H1 (cell line): Measurements from ENCODE around the gene TRMT61B. TPM values are rescaled to one million over a fixed set of nuclear protein-coding genes. Genes with fewer than 3 reads are reported as not detected.

Source experiments
- CTCF ChIA-PET: fragments of 300-600 bp; sonication (Branson Sonifier 250); formaldehyde crosslinking; loops from one replicate; lab custom pipeline; 2021; ENCODE audit not compliant: partially characterized antibody; lab: Charles Lee
- POLR2A ChIA-PET: fragments of 300-600 bp; sonication (Branson Sonifier 250); formaldehyde crosslinking; loops from one replicate; lab custom pipeline; 2021; ENCODE audit warnings: inconsistent platforms; ENCODE audit not compliant: partially characterized antibody; lab: Charles Lee
- DNase-seq, 2 experiments: peaks; one replicate each; pipeline versions ENCODE4 v3.0.0 to v3.0.0-alpha.2; 2010 to 2022; ENCODE audit warnings: low spot score in 2 of 2, low read depth in 1 of 2, mixed read lengths in 1 of 2
- FAIRE-seq: peaks from 2 replicates; lab custom pipeline; 2011; peaks lifted over from hg19 to GRCh38; lab: Jason Lieb, UNC
- H2AFZ ChIP-seq: 2 replicates; pipeline ENCODE4 v1.8.1; 2012; ENCODE audit warnings: low read length, inconsistent platforms
- H2AK5ac ChIP-seq: 2 replicates; pipeline ENCODE4 v1.6.1; 2013; ENCODE audit warnings: low read depth, low read length
- H2BK120ac ChIP-seq: replicated peaks from 2 replicates; pipeline ENCODE3; 2013; ENCODE audit warnings: low read depth, low read length, inconsistent platforms
- H2BK12ac ChIP-seq: 2 replicates; pipeline ENCODE4 v1.6.1; 2013; ENCODE audit warnings: low read depth, low read length
- H2BK15ac ChIP-seq: 2 replicates; pipeline ENCODE4 v1.6.1; 2013; ENCODE audit warnings: low read length
- H2BK20ac ChIP-seq: 2 replicates; pipeline ENCODE4 v1.6.1; 2013; ENCODE audit warnings: low read length
- H2BK5ac ChIP-seq: 2 replicates; pipeline ENCODE4 v1.6.1; 2013; ENCODE audit warnings: low read depth, low read length
- H3K14ac ChIP-seq: 2 replicates; pipeline ENCODE4 v1.6.1; 2013; ENCODE audit warnings: inconsistent platforms; ENCODE audit not compliant: insufficient read length
- H3K18ac ChIP-seq: 2 replicates; pipeline ENCODE4 v1.6.1; 2013; ENCODE audit warnings: low read length; ENCODE audit errors: extremely low read depth
- H3K23ac ChIP-seq: 2 replicates; pipeline ENCODE4 v1.6.1; 2013; ENCODE audit warnings: inconsistent platforms; ENCODE audit not compliant: insufficient read length
- H3K23me2 ChIP-seq: 2 replicates; pipeline ENCODE4 v1.6.1; 2013; ENCODE audit warnings: low read depth, low read length
- H3K27ac ChIP-seq: 2 replicates; pipeline ENCODE4 v1.6.1; 2011; ENCODE audit warnings: low read depth, low read length, inconsistent platforms
- H3K27me3 ChIP-seq, 4 experiments: replicated peaks in 1 of 4; 1 replicate in 1 of 4; 2 replicates in 3 of 4; pipeline versions ENCODE4 v1.6.1 to v1.8.1; 2011 to 2013; ENCODE audit warnings: low read length in 3 of 4, mild to moderate bottlenecking in 3 of 4, inconsistent platforms in 2 of 4, mixed read lengths in 2 of 4, moderate library complexity in 1 of 4; ENCODE audit not compliant: control insufficient read depth in 3 of 4, insufficient read depth in 3 of 4; ENCODE audit errors: extremely low read depth in 1 of 4
- H3K36me3 ChIP-seq, 4 experiments: 2 replicates each; pipeline versions ENCODE4 v1.6.1 to v1.8.1; 2011 to 2013; ENCODE audit warnings: mild to moderate bottlenecking in 4 of 4, low read length in 3 of 4, moderate library complexity in 2 of 4, control low read depth in 1 of 4, inconsistent platforms in 1 of 4; ENCODE audit not compliant: insufficient read depth in 4 of 4, control insufficient read depth in 2 of 4
- H3K4ac ChIP-seq: replicated peaks from 2 replicates; pipeline ENCODE3; 2013; ENCODE audit warnings: low read length, low read depth, mixed read lengths, inconsistent platforms; ENCODE audit not compliant: insufficient read length
- H3K4me1 ChIP-seq, 4 experiments: replicated peaks in 1 of 4; 1 replicate in 1 of 4; 2 replicates in 3 of 4; pipeline versions ENCODE4 v1.6.1 to v1.8.1; 2011 to 2013; ENCODE audit warnings: low read length in 3 of 4, inconsistent platforms in 2 of 4, mixed read lengths in 1 of 4; ENCODE audit not compliant: insufficient read depth in 4 of 4, control insufficient read depth in 3 of 4
- H3K4me2 ChIP-seq, 2 experiments: 2 replicates each; pipeline versions ENCODE4 v1.6.1 to v1.8.1; 2011 to 2013; ENCODE audit warnings: low read depth in 2 of 2, low read length in 2 of 2, control low read depth in 1 of 2, inconsistent platforms in 1 of 2, mild to moderate bottlenecking in 1 of 2; ENCODE audit not compliant: insufficient read depth in 1 of 2
- H3K4me3 ChIP-seq, 4 experiments: fragments of 200-600, 300-600 bp in 1 of 4; sonication (generic), shearing (Covaris generic), sonication (Bioruptor Twin) in 1 of 4; 2 replicates each; pipeline versions ENCODE4 v1.5.1 to v1.8.1; 2011 to 2016; ENCODE audit warnings: low read length in 4 of 4, low read depth in 3 of 4, control low read depth in 2 of 4, inconsistent platforms in 2 of 4, mild to moderate bottlenecking in 2 of 4, mixed read lengths in 1 of 4, moderate library complexity in 1 of 4; ENCODE audit not compliant: insufficient read depth in 2 of 4; ENCODE audit errors: extremely low read depth in 1 of 4
- H3K56ac ChIP-seq: replicated peaks from 2 replicates; pipeline ENCODE3; 2013; ENCODE audit warnings: low read depth, mild to moderate bottlenecking, mixed read lengths, low read length, inconsistent platforms; ENCODE audit not compliant: insufficient read length
- H3K79me1 ChIP-seq: 2 replicates; pipeline ENCODE4 v1.6.1; 2013; ENCODE audit warnings: low read depth, low read length, control low read depth
- H3K79me2 ChIP-seq, 2 experiments: 2 replicates each; pipeline versions ENCODE4 v1.6.1 to v1.8.1; 2012 to 2013; ENCODE audit warnings: low read length in 2 of 2, mild to moderate bottlenecking in 2 of 2, inconsistent platforms in 1 of 2; ENCODE audit not compliant: insufficient read depth in 2 of 2, control insufficient read depth in 1 of 2
- H3K9ac ChIP-seq, 4 experiments: replicated peaks in 1 of 4; 1 replicate in 1 of 4; 2 replicates in 3 of 4; pipeline versions ENCODE4 v1.6.1 to v1.8.1; 2011 to 2013; ENCODE audit warnings: low read depth in 3 of 4, low read length in 3 of 4, control low read depth in 2 of 4, mild to moderate bottlenecking in 2 of 4, moderate library complexity in 2 of 4, inconsistent platforms in 1 of 4; ENCODE audit errors: extremely low read depth in 1 of 4
- H3K9me3 ChIP-seq, 2 experiments: 2 replicates each; pipeline versions ENCODE4 v1.6.1 to v1.8.1; 2012 to 2013; ENCODE audit warnings: mild to moderate bottlenecking in 2 of 2, moderate library complexity in 2 of 2, control low read depth in 1 of 2, inconsistent platforms in 1 of 2, low read depth in 1 of 2, low read length in 1 of 2, mixed read lengths in 1 of 2; ENCODE audit not compliant: insufficient read depth in 2 of 2
- H4K20me1 ChIP-seq, 2 experiments: replicated peaks in 1 of 2; 2 replicates each; pipeline versions ENCODE3 to v1.8.1; 2011 to 2013; ENCODE audit warnings: inconsistent platforms in 2 of 2, low read length in 2 of 2, mild to moderate bottlenecking in 1 of 2; ENCODE audit not compliant: insufficient read depth in 2 of 2, control insufficient read depth in 1 of 2
- H4K5ac ChIP-seq: 2 replicates; pipeline ENCODE4 v1.6.1; 2013; ENCODE audit warnings: low read length, low read depth, mixed read lengths, inconsistent platforms; ENCODE audit not compliant: insufficient read length
- H4K8ac ChIP-seq: 2 replicates; pipeline ENCODE4 v1.8.0; 2013; ENCODE audit warnings: mild to moderate bottlenecking, moderate library complexity, low read length, inconsistent platforms; ENCODE audit not compliant: insufficient read depth; ENCODE audit errors: extremely low read depth
- H4K91ac ChIP-seq: replicated peaks from 2 replicates; pipeline ENCODE3; 2013; ENCODE audit warnings: low read length, mixed read lengths, inconsistent platforms; ENCODE audit not compliant: insufficient read length
- FOSL1 ChIP-seq: IDR thresholded peaks from 2 replicates; pipeline ENCODE4 v1.6.1; 2011; ENCODE audit warnings: mild to moderate bottlenecking, low read depth, low read length, moderate library complexity; ENCODE audit not compliant: insufficient read depth
- GABPA ChIP-seq: IDR thresholded peaks from 2 replicates; pipeline ENCODE4 v1.6.1; 2011; ENCODE audit warnings: mild to moderate bottlenecking, low read length, moderate library complexity, borderline replicate concordance; ENCODE audit not compliant: insufficient read depth
- KDM4A ChIP-seq: IDR thresholded peaks from one replicate; pipeline ENCODE4 v1.7.1; 2012; ENCODE audit warnings: low read depth, mild to moderate bottlenecking, moderate library complexity, low read length, inconsistent platforms; ENCODE audit not compliant: severe bottlenecking
- POLR2AphosphoS5 ChIP-seq: IDR thresholded peaks from 2 replicates; pipeline ENCODE4 v1.6.1; 2011; ENCODE audit warnings: low read depth, low read length
- RXRA ChIP-seq: IDR thresholded peaks from 2 replicates; pipeline ENCODE4 v1.6.1; 2011; ENCODE audit warnings: low read depth, mild to moderate bottlenecking, low read length, moderate library complexity; ENCODE audit not compliant: insufficient read depth
- SP1 ChIP-seq: IDR thresholded peaks from 2 replicates; pipeline ENCODE4 v1.6.1; 2011; ENCODE audit warnings: low read depth, low read length
- TAF1 ChIP-seq: IDR thresholded peaks from 2 replicates; pipeline ENCODE4 v1.6.1; 2011; ENCODE audit warnings: mild to moderate bottlenecking, low read depth, low read length
- TAF7 ChIP-seq: optimal IDR thresholded peaks from 2 replicates; pipeline ENCODE3; 2011; ENCODE audit warnings: low read depth, mild to moderate bottlenecking, inconsistent platforms, low read length, moderate library complexity, borderline replicate concordance
- TBP ChIP-seq: IDR thresholded peaks from 2 replicates; pipeline ENCODE4 v1.6.1; 2011; ENCODE audit warnings: low read depth, low read length, improper control_type of control experiment
- YY1 ChIP-seq: IDR thresholded peaks from 2 replicates; pipeline ENCODE4 v1.6.1; 2011; ENCODE audit warnings: low read depth, mild to moderate bottlenecking, low read length
- WGBS, 2 experiments: shearing (Covaris generic) in 1 of 2; methylation state at CpG; one replicate each; pipeline versions ENCODE4 v1.1.6 to v1.1.7; 2013 to 2015; ENCODE audit warnings: low lambda C conversion rate in 2 of 2, mixed read lengths in 2 of 2, inconsistent platforms in 1 of 2, low coverage in 1 of 2, missing lambda C conversion rate in 1 of 2; ENCODE audit not compliant: insufficient replicate concordance in 2 of 2, insufficient coverage in 1 of 2, insufficient read length in 1 of 2; ENCODE audit errors: extremely low coverage in 1 of 2, missing lambda C conversion rate in 1 of 2; 5-methylcytosine and 5-hydroxymethylcytosine counted together
- polyA plus RNA-seq, 7 experiments: library from polyadenylated mRNA; depleted of rRNA in 3 of 7; stranded (reverse) in 5 of 7; unstranded in 2 of 7; fragments of >200 nt in 5 of 7; fragments of 200-250 nt in 2 of 7; gene quantifications; 1 replicate in 5 of 7; 2 replicates in 1 of 7; 4 replicates in 1 of 7; pipeline versions ENCODE4 v1.2.1 to v1.2.3, GENCODE V29; 2011 to 2013; ENCODE audit warnings: missing spikeins in 2 of 7, mixed read lengths in 2 of 7
- total RNA-seq: library from RNA; stranded (reverse); fragmentation: NEBNext Ultra II Directional; extraction: Animal tissue kit (Norgen Biotek cat#: 25700); gene quantifications from 2 replicates; pipeline ENCODE4 v1.2.1, GENCODE V29; 2021

TRMT61B gene
- total and polyA plus RNA-seq, 2 of the 8 experiments (the other 6 are each of a cell fraction or from before 2014, with no cell fraction given) = 10.4 to 27.8 TPM

DNA sequence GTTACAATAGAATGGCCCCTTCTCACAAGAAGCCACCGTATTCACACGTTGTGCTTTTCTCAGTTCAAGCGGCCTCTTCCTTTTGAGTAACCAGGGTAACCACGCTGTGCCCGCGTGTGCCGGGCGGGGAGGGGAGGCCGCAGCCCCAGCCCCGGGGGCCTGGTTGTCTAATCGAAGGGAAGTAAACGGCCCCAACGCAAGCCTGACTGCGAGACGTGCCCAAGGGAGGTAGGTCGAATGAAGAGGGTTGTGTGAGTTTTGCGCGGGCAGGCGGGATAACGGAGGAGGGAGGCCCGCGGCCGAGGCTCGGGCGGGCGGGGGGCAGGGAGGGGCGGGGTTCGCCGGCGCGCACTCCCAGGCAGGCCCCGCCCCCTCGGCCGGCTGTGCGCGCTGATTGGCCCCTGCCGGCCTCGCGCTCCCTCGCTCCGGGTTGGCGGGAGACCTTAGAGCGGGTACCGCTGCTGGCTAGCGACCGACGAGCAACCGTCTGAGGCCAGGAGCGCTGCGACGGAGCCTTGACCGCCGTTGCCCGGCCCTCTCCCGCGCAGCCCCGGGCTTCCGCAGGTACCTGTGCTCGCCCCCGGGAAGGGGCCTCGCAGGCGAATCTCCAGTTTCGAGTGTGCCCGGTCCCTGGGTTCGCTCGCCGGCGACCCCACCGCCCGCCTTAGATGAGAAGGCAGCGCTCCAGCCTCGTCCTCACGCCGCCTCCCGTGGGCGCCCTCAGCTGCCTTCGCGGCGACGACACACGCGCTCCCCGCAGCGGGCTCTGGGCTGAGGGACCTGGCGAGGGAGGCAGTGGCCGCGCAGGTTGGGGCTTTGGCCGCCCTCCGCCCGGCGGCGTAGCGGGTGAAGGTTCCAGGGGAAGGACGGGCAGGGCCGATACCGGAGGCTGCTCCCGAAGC lies 59.5 kb downstream of the TRMT61B start, which contains the start of gene SPDYA:
TSS of gene SPDYA (plus strand) at position 451 of the 902 bp plus-strand sequence. CDS start 5,181 bp downstream, outside the sequence.
- 0 out of 2 replicates have a peak within 1 kb of the TSS, but pooled peaks have one; percentile 44 for H2BK5ac ChIP-seq
- H3K79me1 ChIP-seq = no peaks in the 10 kb centered on the region
- peaks cover 0 to 5% of the 10 kb centered on the region in 2 experiments; a peak in 1 of 4 replicates for H3K9me3 ChIP-seq
- DNase-seq (peak; percentile 34 to 86), FAIRE-seq (no peak)
- peak within 1 kb of the TSS; percentile 23 to 70 (median 63) for H3K4me3 ChIP-seq
- peaks cover 0 to 3% (median 0%) of the 10 kb centered on the region in 4 experiments; a peak in 2 of 7 replicates for H3K4me1 ChIP-seq
- H2BK20ac ChIP-seq = no peak within 1 kb of the TSS
- CTCF ChIA-PET = interaction anchor here (0.5 to 1.2 kb wide), 3 partner anchors 10 to 1267 kb away, joined by 3 read pairs; no protein-coding TSS in a partner anchor
- H3K27ac ChIP-seq = no peak within 1 kb of the TSS
- peak within 1 kb of the TSS in 1 of 4 experiments; percentile 45; a peak in 2 of 7 replicates for H3K9ac ChIP-seq
- no peak within 1 kb of the TSS for H3K56ac ChIP-seq
- no peak within 1 kb of the TSS; the same call in none of the 2 replicates for H3K18ac ChIP-seq
- H3K14ac ChIP-seq = no peak within 1 kb of the TSS
- H3K36me3 ChIP-seq = no peaks in the 10 kb centered on the region
- no peak within 1 kb of the TSS for H2BK15ac ChIP-seq
- peak within 1 kb of the TSS; percentile 89 for H2AFZ ChIP-seq
- WGBS, 2 experiments = 5% methylated on average over 47 of the region's 97 CpGs; no CpG with 5 or more reads in 1 of the 2 experiments
- H4K20me1 ChIP-seq = peaks cover 0 to 5% of the 10 kb centered on the region in 2 experiments
- H4K5ac ChIP-seq = peak within 1 kb of the TSS; percentile 34
- H2AK5ac ChIP-seq = no peak within 1 kb of the TSS
- peaks cover 9 to 18% (median 11%) of the 10 kb centered on the region in 4 experiments for H3K27me3 ChIP-seq
- H3K23ac ChIP-seq = no peak within 1 kb of the TSS
- H3K79me2 ChIP-seq = no peaks in the 10 kb centered on the region
- no peak within 1 kb of the TSS for H3K4ac ChIP-seq
- POLR2A ChIA-PET = interaction anchor here (1.0 to 2.3 kb wide), 6 partner anchors 9 to 127 kb away, joined by 3 to 6 read pairs (median 4); partner anchors contain the start of genes PPP1CB and WDR43
- peak within 1 kb of the TSS; percentile 90 for H4K8ac ChIP-seq
- H3K23me2 ChIP-seq = peaks cover 6% of the 10 kb centered on the region; the same call in 1 of the 2 replicates
- H2BK120ac ChIP-seq = no peak within 1 kb of the TSS
- H2BK12ac ChIP-seq = peak within 1 kb of the TSS; percentile 50; the same call in 1 of the 2 replicates
- peak within 1 kb of the TSS; percentile 53 to 85 for H3K4me2 ChIP-seq
- peak within 1 kb of the TSS; percentile 49 for H4K91ac ChIP-seq
- TF ChIP-seq KDM4A (peak; percentile 99), SP1 (no peak; the same call in 1 of the 2 replicates), POLR2AphosphoS5 (no peak), FOSL1 (no peak), GABPA (0 out of 2 replicates have a peak, but pooled peaks have one; percentile 17), RXRA (no peak), TAF1 (0 out of 2 replicates have a peak, but pooled peaks have one; percentile 24), YY1 (no peak), TAF7 (no peak), TBP (no peak; the same call in 1 of the 2 replicates)
